Gastroesophageal sphincter (tissue), 3 donors: ENCODE measurements around the gene CEP55.

ENCODE experiments used
- EP300 ChIP-seq: sonication (generic); formaldehyde crosslinking; IDR thresholded peaks from one replicate; pipeline ENCODE4 v1.6.1; 2017; ENCODE audit warnings: antibody characterized with exemption, mild to moderate bottlenecking
- TF ChIP-seq, protein P1 (sequence below), 4 experiments: fragments of 200-600 bp in 2 of 4; fragments of 450-650 bp in 2 of 4; sonication (generic) in 1 of 4; IDR thresholded peaks; one replicate each; pipeline ENCODE4 v1.5.1; 2017 to 2019; ENCODE audit warnings: antibody characterized with exemption in 4 of 4, mild to moderate bottlenecking in 2 of 4, moderate library complexity in 2 of 4

DNA sequence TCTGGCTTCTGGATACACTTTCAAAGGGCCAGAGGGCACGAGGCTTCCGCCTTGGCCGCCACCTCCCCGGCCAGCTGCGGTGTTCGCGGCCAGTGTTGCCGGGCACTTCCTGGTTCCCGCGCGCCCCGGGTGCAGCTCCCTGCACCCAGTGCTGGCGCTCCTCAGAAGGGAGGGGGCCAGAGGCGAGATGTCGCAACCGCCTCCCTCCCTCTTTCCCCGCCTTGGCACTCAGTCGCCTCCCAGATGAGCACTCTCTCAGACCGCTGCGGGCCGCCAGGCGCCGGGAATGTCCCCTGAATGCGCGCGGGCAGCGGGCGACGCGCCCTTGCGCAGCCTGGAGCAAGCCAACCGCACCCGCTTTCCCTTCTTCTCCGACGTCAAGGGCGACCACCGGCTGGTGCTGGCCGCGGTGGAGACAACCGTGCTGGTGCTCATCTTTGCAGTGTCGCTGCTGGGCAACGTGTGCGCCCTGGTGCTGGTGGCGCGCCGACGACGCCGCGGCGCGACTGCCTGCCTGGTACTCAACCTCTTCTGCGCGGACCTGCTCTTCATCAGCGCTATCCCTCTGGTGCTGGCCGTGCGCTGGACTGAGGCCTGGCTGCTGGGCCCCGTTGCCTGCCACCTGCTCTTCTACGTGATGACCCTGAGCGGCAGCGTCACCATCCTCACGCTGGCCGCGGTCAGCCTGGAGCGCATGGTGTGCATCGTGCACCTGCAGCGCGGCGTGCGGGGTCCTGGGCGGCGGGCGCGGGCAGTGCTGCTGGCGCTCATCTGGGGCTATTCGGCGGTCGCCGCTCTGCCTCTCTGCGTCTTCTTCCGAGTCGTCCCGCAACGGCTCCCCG lies 70.2 kb downstream of the CEP55 start, which contains the start of gene FFAR4:
- no peak for TF ChIP-seq EP300
- TF ChIP-seq, protein P1, sequence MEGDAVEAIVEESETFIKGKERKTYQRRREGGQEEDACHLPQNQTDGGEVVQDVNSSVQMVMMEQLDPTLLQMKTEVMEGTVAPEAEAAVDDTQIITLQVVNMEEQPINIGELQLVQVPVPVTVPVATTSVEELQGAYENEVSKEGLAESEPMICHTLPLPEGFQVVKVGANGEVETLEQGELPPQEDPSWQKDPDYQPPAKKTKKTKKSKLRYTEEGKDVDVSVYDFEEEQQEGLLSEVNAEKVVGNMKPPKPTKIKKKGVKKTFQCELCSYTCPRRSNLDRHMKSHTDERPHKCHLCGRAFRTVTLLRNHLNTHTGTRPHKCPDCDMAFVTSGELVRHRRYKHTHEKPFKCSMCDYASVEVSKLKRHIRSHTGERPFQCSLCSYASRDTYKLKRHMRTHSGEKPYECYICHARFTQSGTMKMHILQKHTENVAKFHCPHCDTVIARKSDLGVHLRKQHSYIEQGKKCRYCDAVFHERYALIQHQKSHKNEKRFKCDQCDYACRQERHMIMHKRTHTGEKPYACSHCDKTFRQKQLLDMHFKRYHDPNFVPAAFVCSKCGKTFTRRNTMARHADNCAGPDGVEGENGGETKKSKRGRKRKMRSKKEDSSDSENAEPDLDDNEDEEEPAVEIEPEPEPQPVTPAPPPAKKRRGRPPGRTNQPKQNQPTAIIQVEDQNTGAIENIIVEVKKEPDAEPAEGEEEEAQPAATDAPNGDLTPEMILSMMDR (IDR thresholded peaks at IDR 0.05), result no peak
